Keratinocyte (primary cell): Measurements from ENCODE around the gene CHST15. TPM values are rescaled to one million over a fixed set of nuclear protein-coding genes. Genes with fewer than 3 reads are reported as not detected.

ENCODE experiments used
- DNase-seq: peaks from one replicate; pipeline ENCODE4 v3.0.0-alpha.2; 2011; ENCODE audit warnings: low read depth, missing footprints, low spot score
- FAIRE-seq: peaks from 2 replicates; lab custom pipeline; 2011; peaks lifted over from hg19 to GRCh38; lab: Jason Lieb, UNC
- H2AFZ ChIP-seq: 2 replicates; pipeline ENCODE4 v1.6.0; 2012; ENCODE audit warnings: low read length, control low read depth, inconsistent platforms; ENCODE audit not compliant: control insufficient read depth
- H3K27ac ChIP-seq: 2 replicates; pipeline ENCODE4 v1.5.1; 2011; ENCODE audit warnings: low read length; ENCODE audit not compliant: control insufficient read depth, insufficient read depth
- H3K27me3 ChIP-seq: 3 replicates; pipeline ENCODE4 v1.6.0; 2011; ENCODE audit warnings: low read length; ENCODE audit not compliant: control insufficient read depth, insufficient read depth; ENCODE audit errors: extremely low read depth
- H3K36me3 ChIP-seq, 2 experiments: 2 replicates in 1 of 2; 3 replicates in 1 of 2; pipeline ENCODE4 v1.5.1; 2011; ENCODE audit warnings: low read length in 2 of 2, mild to moderate bottlenecking in 1 of 2; ENCODE audit not compliant: control insufficient read depth in 2 of 2, insufficient read depth in 2 of 2; ENCODE audit errors: extremely low read depth in 1 of 2
- H3K4me1 ChIP-seq: 3 replicates; pipeline ENCODE4 v1.5.1; 2011; ENCODE audit warnings: low read length; ENCODE audit not compliant: control insufficient read depth, insufficient read depth; ENCODE audit errors: extremely low read depth
- H3K4me2 ChIP-seq: 3 replicates; pipeline ENCODE4 v1.6.0; 2011; ENCODE audit warnings: low read depth, low read length; ENCODE audit not compliant: control insufficient read depth, insufficient read depth; ENCODE audit errors: extremely low read depth
- H3K4me3 ChIP-seq, 3 experiments: fragments of 200-600 bp in 1 of 3; sonication (generic) in 1 of 3; 2 replicates in 2 of 3; 3 replicates in 1 of 3; pipeline ENCODE4 v1.5.1; 2011 to 2016; ENCODE audit warnings: low read length in 3 of 3, mild to moderate bottlenecking in 3 of 3, control low read depth in 2 of 3, inconsistent platforms in 1 of 3, low read depth in 1 of 3, mixed read lengths in 1 of 3, mixed run types in 1 of 3, moderate library complexity in 1 of 3; ENCODE audit not compliant: control insufficient read depth in 2 of 3, insufficient read depth in 2 of 3; ENCODE audit errors: extremely low read depth in 1 of 3
- H3K79me2 ChIP-seq: 2 replicates; pipeline ENCODE4 v1.6.0; 2012; ENCODE audit warnings: low read length; ENCODE audit not compliant: control insufficient read depth, insufficient read depth
- H3K9ac ChIP-seq: 3 replicates; pipeline ENCODE4 v1.6.0; 2011; ENCODE audit warnings: low read length; ENCODE audit not compliant: control insufficient read depth, insufficient read depth; ENCODE audit errors: extremely low read depth
- H3K9me1 ChIP-seq: 3 replicates; pipeline ENCODE4 v1.6.0; 2011; ENCODE audit warnings: low read length; ENCODE audit not compliant: control insufficient read depth, insufficient read depth; ENCODE audit errors: extremely low read depth
- H3K9me3 ChIP-seq: 2 replicates; pipeline ENCODE4 v1.5.1; 2012; ENCODE audit warnings: low read depth, low read length; ENCODE audit not compliant: control insufficient read depth
- H4K20me1 ChIP-seq: 3 replicates; pipeline ENCODE4 v1.6.0; 2011; ENCODE audit warnings: low read length; ENCODE audit not compliant: control insufficient read depth, insufficient read depth; ENCODE audit errors: extremely low read depth
- CTCF ChIP-seq, 3 experiments: IDR thresholded peaks in 1 of 3; conservative IDR thresholded peaks in 1 of 3; optimal IDR thresholded peaks in 1 of 3; 2 replicates in 2 of 3; 3 replicates in 1 of 3; pipeline versions ENCODE3 to v1.5.1; 2011; ENCODE audit warnings: low read length in 3 of 3, mild to moderate bottlenecking in 3 of 3, moderate library complexity in 2 of 3, control low read depth in 1 of 3, inconsistent platforms in 1 of 3; ENCODE audit not compliant: insufficient read depth in 2 of 3; ENCODE audit errors: extremely low read depth in 1 of 3
- EZH2 ChIP-seq: IDR thresholded peaks from one replicate; pipeline ENCODE4 v1.6.1; 2012; ENCODE audit warnings: inconsistent platforms, mild to moderate bottlenecking, low read length, moderate library complexity
- dilution Hi-C: fragments of 300-500 bp; cut with MboI; formaldehyde crosslinking; loops from one replicate; pipeline ENCODE4 v1.7.0; 2020; ENCODE audit warnings: low sequenced_read_pairs; ENCODE audit not compliant: extremely low pct_ligation_motif_present
- polyA plus RNA-seq, 5 experiments: library from polyadenylated mRNA; depleted of rRNA in 3 of 5; stranded (reverse) in 3 of 5; stranded (forward) in 1 of 5; unstranded in 1 of 5; fragments of >200 nt; gene quantifications; 1 replicate in 1 of 5; 2 replicates in 3 of 5; 3 replicates in 1 of 5; pipeline versions ENCODE4 v1.2.1 to v1.2.3, GENCODE V29; 2011 to 2012; ENCODE audit warnings: missing spikeins in 2 of 5, low read depth in 1 of 5, low replicate concordance in 1 of 5

CHST15 gene
- polyA plus RNA-seq, 1 donor (not counting 4 experiments of a cell fraction or from before 2014, with no cell fraction given): 24.5 TPM

DNA sequence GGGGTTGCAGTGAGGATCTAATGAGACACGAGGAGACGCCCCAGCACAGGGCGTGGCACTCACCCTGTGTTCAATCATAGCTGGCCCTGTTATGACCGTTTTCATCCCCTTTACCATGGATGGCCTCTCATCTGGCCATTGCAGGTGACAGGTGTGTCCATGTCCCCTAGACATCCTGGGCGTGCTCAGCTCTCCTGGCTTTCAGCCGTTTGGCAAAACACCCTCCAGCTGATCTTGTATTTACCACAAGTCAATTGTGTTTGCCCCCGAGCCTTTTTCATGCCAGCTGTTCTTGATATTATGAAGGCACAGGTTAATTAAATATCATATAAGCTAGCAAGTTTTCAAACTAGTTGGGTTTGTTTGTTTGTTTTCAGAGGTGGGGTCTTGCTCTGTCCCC, 97.1 kb downstream of the CHST15 start:
- Histone ChIP-seq H2AFZ (no peak overlapping the region), H4K20me1 (no peaks in the 10 kb centered on the region), H3K27me3 (peaks cover 8% of the 10 kb centered on the region), H3K27ac (peak overlapping the region; percentile 58), H3K79me2 (no peaks in the 10 kb centered on the region), H3K4me2 (peak overlapping the region; percentile 66), H3K9me1 (no peaks in the 10 kb centered on the region), H3K4me1 (peaks cover 46% of the 10 kb centered on the region), H3K36me3 (no peaks in the 10 kb centered on the region), H3K9ac (no peak overlapping the region), H3K9me3 (no peaks in the 10 kb centered on the region), H3K4me3 (no peak overlapping the region)
- no peak for TF ChIP-seq EZH2
- no peak for TF ChIP-seq CTCF (optimal IDR thresholded peaks at IDR 0.05 in 1 of 3, IDR thresholded peaks at IDR 0.05 in 1 of 3, conservative IDR thresholded peaks at IDR 0.05 in 1 of 3; ENCODE audit: extremely low read depth in 1 of 3, insufficient read depth in 2 of 3, low read length in 3 of 3)
- no peak for DNase-seq
- FAIRE-seq: peak; percentile 26
- dilution Hi-C loops: loop anchor here (25.0 kb wide), 1 partner anchor 391 kb away; no protein-coding TSS in a partner anchor

DNA sequence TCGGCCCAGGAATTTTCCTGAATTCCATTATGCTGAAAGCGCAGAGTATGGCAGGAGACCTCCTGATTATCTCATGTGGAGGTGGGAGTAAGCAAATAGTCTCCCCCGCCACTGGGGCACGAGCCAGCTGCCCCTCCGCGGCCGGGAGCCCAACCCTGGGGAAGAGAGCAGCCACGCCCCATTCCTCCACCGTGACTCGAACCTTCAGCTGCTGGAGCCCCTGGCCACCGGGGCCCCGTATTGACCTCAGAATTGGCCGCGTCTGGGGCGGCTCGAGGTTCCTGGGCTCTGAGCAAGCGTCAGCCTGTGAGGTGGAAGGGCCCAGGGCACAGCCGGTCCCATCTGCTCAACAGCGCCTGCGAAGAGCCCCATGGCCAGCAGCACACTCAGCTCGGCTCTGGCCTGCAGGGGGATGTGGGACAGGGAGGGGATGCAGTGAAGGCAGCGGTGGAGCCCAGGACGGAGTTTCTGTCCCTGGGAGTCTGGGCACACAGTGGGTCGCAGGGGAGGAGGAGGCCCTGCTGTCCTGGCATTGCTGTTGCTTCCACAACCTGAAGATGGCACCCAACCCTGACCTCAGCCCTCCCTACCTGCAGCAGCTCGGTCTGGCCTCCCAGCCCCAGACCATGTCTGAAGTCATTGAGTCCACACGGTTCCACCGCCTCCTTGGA, 97.8 kb downstream of the CHST15 start:
- H3K27ac ChIP-seq: peak overlapping the region; percentile 56
- H3K27me3 ChIP-seq: peaks cover 14% of the 10 kb centered on the region
- H3K4me3 ChIP-seq: peak overlapping the region; percentile 18 to 47 (median 26)
- H3K4me2 ChIP-seq: peak overlapping the region; percentile 66
- peaks cover 39% of the 10 kb centered on the region for H3K4me1 ChIP-seq
- peak; percentile 82 for FAIRE-seq
- H3K36me3 ChIP-seq: no peaks in the 10 kb centered on the region
- H4K20me1 ChIP-seq: no peaks in the 10 kb centered on the region
- no peaks in the 10 kb centered on the region for H3K79me2 ChIP-seq
- TF ChIP-seq CTCF (optimal IDR thresholded peaks at IDR 0.05 in 1 of 3, IDR thresholded peaks at IDR 0.05 in 1 of 3, conservative IDR thresholded peaks at IDR 0.05 in 1 of 3; ENCODE audit: extremely low read depth in 1 of 3, insufficient read depth in 2 of 3, low read length in 3 of 3) (peak; percentile 68 to 89 (median 69)), EZH2 (no peak)
- no peaks in the 10 kb centered on the region for H3K9me1 ChIP-seq
- H3K9me3 ChIP-seq: peaks cover 2% of the 10 kb centered on the region
- DNase-seq: no peak
- H3K9ac ChIP-seq: peak overlapping the region; percentile 51
- peak overlapping the region; percentile 50 for H2AFZ ChIP-seq
- dilution Hi-C loops: loop anchor here (25.0 kb wide), 1 partner anchor 392 kb away; no protein-coding TSS in a partner anchor
